GM18511 (cell line): ENCODE data around the gene TRRAP.

Experiments used
- ATAC-seq: cut with Tn5 transposase; IDR thresholded peaks from one replicate; pipeline ENCODE4 v1.9.1; 2021; ENCODE audit warnings: mild to moderate bottlenecking, moderate library complexity; ENCODE audit not compliant: unreplicated experiment

The TRRAP gene

DNA sequence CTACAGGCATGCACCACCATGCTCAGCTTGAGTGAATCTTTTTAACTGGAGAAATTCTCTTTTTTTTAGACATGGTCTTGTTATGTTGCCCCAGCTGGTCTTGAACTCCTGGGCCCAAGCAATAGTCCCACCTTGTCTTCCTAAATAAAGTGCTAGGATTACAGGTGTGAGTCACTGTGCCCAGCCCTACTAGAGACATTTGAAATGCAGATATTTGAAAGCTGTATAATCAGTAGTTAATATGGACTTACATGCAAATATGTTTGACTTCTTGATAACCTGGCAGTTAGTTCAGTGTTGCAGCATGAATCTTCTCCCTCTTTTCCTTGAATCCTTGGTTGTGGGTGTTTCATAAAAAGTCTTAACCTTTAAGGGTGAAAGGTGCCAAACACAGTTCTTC lies 8.7 kb downstream of the TRRAP start:
- no peak for ATAC-seq

DNA sequence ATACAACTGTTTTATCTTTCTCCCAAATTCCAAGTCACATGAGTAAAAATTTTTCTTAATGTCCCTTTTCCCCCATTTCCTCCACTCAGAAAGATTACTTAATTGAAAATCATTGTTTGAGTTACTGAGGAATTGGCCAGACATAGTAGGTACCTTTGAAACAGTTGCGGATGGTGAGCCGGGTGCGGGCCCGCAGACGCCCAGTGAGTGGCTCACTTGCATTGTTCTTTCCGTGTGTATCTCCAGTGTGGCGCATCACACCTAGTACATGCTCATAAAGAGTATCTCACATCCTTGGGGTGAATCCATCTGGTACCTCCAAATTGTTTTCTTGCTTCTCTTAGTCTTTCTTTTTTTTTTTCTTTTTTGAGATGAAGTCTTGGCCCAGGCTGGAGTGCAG lies 14.3 kb downstream of the TRRAP start:
- no peak for ATAC-seq

DNA sequence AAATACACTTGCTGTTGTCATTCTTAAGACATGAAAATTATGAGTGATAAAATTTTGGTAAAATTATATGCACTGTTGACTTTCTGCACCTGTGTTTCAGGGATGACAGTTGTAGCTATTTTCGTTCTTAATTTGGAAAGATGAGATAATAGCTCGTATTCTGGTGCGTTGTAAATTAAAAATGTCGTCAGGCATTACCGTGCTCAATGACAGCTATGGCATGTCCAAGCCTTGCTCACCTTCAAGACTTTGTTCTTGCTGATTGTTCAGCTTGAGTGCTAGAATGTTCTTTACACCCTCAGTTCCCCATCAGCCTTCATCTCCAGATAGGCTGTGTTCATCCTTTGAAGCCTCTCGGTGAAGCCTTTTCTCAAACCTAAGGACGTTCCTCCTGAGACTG lies 21.5 kb downstream of the TRRAP start:
- no peak for ATAC-seq

DNA sequence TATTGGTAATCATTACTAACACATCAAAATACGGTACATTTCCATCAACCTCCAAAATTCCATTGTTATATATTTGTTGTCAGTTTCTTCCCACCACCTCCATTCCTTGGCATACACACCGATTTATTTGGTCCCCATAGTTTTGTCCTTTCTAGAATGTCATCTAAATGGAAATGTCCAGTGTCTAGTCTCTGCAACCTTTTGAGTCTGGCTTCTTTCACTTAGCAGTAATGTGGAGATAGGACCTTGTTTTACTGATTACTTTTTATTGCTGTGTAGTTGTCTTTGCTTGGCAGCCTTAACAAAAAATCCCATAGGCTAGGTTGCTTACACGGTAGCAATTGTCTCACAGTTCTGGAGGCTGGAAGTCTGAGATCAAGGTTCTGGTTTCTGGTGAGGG lies 22.5 kb downstream of the TRRAP start:
- ATAC-seq: no peak

DNA sequence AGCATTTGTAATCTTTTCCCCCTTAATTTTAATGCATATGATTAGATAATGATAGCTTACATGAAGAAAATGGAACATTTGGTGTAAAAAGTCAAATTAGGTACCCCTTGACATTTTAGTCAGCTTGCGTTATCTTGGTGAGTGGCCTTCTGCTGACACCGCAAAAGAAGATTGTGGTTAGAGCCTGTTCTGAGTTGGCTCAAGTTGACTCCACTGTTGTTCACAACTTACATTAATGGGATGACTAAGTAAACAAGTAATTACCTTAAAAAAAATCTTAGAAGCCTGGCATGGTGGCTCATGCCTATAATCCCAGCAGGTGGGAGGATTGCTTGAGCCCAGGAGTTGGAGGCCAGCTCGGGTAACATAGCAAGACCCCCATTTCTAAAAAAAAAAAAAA lies 24.2 kb downstream of the TRRAP start:
- ATAC-seq: no peak

DNA sequence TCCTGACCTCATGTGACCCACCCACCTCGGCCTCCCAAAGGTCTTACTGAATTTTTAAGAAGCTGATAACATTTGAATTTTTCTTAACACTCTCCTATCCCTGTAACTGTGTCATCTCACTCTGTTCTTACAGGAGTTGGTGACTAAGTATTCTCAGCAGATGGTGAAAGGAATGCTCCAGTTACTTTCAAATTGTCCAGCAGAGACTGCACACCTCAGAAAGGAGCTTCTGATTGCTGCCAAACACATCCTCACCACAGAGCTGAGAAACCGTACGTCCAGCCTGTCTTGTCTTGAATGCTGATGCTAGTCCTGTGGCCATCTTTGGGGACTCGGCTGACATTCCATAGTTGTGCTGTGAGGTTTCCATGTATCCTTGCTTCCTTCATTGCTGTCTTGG lies 24.9 kb downstream of the TRRAP start:
- no peak for ATAC-seq

DNA sequence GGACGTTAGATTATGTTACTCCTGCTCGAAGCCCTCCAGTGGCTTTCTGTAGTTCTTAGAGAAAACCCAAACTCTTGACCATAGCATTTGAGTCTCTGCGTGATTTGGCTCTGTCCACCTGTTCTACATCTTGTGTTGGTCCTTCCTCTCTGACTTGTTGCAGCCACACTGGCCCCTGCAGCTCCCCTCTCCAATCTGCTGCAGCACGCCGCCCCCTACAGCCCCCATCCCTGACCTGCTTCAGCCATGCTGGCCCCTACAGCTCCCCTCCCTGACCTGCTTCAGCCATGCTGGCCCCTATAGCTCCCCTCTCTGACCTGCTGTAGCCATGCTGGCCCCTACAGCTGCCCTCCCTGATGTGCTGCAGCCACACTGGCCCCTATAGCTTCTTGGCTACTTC lies 29.2 kb downstream of the TRRAP start:
- ATAC-seq: no peak

DNA sequence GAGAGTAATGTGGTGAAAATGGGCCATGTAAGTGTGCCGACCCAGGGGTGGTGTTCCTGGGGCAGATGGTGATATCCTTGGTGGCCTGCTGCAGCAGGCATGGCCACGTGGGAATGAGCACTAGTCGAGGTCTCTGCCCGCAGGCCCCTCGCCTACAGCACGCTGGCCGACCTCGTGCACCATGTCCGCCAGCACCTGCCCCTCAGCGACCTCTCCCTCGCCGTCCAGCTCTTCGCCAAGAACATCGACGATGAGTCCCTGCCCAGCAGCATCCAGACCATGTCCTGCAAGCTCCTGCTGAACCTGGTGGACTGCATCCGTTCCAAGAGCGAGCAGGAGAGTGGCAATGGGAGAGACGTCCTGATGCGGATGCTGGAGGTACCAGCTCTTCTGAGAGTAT lies 30.3 kb downstream of the TRRAP start:
- no peak for ATAC-seq

DNA sequence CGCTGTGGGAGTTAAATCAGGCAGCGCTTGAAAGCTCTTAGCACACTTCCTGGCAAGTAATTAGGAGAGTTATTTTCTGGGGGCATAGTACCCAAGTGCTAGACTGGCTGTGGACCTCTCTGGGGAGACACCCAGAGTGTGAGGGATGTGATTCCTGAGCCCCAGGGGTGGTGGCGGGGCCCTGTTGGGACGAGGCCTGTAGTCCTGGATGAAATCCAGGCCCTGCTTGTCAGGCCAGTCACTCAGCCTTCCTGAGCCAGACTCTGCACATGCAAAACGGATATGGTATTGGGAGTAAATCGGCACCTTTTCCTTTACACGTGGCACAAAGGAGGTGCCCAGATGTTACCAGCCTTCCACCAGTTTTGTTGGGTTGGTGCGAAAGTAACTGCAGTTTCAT lies 31.2 kb downstream of the TRRAP start:
- no peak for ATAC-seq

DNA sequence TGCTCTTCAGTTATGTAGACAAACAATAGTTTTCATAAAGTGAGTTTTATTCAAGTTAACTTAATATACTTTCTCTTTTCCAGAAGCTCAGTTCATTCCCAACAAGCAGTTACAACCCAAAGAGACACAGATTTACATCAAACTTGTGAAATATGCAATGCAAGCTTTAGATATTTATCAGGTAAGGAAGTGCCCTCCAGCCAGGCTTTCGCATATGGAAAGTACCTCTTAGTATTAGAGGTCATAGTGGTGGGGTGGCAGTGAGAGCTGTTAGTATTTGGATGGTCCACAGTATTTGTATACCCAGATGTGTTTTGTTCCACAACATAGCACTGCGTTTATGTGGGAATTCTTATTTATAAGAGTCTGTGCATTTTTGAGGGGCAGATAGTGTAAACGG lies 32.1 kb downstream of the TRRAP start:
- no peak for ATAC-seq

DNA sequence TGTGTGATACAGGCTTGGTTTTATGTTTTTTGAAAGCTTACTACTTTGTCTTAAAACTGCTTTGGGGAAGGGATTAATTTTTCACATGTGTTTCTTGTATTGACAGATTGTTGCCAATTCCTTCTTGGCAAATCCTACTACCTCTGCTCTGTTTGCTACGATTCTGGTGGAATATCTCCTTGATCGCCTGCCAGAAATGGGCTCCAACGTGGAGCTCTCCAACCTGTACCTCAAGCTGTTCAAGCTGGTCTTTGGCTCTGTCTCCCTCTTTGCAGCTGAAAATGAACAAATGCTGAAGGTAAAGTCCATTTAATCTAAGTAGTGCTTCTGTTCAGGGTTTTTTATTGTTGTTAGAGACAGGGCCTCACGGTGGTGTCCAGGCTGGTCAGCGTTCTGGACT lies 33.6 kb downstream of the TRRAP start:
- ATAC-seq: no peak

DNA sequence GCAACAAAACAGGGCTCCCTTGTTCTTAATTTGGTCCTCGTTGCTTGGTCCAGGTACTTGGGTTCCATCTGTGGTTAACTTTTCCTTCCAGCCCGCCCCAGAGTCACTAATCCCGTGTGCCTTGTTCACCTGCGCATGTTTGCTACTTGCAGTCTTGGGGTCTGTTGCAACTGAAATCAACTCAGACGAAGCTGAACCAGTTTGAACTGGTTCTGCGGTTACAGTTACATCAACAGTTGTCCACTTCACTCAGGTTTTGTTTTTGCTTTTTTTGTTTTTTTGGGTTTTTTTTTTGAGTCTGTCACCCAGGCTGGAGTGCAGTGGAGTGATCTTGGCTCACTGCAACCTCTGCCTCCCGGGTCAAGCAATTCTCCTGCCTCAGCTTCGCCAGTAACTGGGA lies 34.7 kb downstream of the TRRAP start:
- no peak for ATAC-seq

DNA sequence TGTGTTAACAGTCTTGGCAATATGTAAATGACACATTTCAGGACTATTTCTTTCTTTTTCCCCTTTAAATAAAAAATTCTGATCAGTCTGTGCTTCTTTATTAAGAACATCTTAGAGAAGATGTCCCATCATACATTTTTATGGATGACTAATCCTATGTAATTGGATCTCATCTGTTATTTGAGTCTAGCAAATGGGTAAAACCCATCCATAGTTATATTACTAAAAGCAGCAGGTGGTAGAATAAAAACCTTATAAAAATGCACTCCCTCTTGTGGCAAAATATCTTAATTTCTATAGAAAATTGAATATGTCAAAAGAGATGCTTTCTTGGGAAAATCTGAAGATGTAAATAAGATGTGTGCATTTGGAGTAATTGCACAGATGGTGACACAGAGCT lies 35.3 kb downstream of the TRRAP start:
- ATAC-seq: no peak

DNA sequence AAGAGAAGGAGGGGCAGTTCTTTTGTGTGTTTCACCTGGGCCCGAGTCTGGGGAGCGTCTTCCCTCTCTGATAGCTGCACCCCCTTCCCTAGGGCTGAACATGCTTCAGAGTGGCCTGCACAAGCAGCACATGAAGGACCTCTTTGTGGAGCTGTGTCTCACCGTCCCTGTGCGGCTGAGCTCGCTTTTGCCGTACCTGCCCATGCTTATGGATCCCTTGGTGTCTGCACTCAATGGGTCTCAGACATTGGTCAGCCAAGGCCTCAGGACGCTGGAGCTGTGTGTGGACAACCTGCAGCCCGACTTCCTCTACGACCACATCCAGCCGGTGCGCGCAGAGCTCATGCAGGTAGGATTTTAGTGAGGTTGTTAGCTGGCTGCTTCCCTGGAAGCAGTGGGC lies 39.0 kb downstream of the TRRAP start:
- no peak for ATAC-seq

DNA sequence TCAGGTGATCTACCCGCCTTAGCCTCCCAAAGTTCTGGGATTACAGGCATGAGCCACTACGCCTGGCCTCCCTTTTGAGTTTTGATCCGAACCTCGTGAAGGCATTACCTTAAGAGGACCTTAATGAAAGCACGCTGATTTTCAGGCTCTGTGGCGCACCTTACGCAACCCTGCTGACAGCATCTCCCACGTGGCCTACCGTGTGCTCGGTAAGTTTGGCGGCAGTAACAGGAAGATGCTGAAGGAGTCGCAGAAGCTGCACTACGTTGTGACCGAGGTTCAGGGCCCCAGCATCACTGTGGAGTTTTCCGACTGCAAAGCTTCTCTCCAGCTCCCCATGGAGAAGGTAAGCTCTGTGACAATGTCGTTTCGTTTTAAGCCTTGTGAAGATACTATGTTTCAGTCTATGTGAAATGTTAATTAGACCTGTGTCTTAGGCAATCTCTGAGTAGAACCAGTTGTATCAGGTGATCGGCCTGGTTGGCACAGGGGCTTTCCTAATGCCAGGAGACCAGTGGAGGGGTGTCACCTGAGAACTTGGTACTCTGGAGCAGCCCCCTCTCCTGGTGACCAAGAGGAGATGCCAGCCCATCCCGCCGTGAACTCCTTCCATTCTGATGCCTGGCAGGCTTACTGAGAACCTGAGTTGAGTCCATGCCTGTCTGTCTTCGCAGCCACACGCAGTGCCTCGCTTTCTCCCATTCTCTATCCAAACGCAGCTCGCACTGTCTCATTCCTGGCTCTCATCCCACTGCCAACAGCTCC lies 43.5 kb downstream of the TRRAP start:
- no peak for ATAC-seq

DNA sequence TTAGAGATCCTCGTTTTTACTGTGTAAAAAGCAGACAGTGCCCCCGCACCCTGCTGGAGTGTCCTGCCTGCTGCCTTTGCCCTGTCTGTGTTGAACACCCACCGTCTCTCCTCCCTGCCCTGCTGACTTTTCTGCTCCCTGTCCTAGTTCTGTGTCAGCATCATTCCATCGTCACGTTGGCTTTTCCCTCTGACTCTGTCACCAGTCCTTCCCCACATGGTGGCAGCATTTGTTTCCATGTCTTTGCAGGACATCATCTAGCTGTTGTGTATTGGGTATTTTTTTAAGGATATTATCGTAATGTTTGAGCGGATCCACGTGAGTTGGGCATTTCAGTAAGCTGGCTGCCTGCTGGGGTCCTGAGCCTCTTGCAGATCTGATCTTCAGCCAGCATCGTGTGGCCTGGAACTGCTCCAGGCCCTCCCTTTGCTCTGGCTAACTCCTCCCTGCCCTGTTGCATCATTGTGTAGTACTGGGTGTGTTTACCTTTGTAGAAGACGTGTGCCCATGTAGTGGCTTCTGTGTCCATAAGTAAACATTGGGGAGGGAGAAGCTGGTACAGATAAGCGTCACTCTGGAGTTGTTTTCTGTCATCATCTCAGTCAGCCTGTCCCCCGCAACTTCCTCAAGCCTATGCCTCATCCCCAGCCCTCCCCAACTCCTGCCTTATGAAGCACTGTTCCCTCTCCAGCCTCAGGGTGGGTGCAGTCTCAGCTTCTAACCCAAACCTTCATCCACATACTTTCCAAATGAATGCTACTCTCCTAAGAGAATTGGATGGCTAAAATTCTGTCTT lies 44.3 kb downstream of the TRRAP start:
- no peak for ATAC-seq

DNA sequence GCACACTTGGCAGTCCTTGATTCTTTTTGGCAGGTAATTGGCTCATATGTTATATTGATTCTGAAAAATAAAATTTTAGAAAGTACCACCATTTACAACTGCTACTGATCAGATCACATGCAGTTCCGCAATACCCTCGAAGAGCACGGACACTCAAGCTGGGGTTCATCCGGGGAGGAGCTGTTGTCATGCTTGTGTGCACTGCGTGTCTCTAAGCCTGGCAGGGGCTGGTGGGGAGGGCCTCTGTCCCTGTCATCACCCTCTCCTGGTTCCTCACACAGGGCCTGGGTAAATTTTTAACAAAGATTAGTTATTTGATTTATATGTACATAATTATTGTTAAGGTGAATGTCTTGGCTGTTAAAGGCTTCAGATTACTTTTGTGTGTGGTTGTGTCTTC lies 45.2 kb downstream of the TRRAP start:
- ATAC-seq: no peak

DNA sequence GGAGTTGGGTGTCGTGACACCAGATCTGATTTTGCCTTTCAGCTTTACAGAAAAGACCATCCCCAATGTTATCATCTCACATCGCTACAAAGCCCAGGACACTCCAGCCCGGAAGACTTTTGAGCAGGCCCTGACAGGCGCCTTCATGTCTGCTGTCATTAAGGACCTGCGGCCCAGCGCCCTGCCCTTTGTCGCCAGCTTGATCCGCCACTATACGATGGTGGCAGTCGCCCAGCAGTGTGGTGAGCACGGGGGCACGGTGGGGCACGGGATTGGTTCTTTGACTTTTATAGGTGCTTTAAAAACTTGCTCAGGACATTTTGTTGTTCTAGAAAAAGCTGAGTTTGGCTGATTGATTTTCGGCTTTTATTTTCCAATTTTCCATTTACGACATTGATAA lies 48.8 kb downstream of the TRRAP start:
- no peak for ATAC-seq

DNA sequence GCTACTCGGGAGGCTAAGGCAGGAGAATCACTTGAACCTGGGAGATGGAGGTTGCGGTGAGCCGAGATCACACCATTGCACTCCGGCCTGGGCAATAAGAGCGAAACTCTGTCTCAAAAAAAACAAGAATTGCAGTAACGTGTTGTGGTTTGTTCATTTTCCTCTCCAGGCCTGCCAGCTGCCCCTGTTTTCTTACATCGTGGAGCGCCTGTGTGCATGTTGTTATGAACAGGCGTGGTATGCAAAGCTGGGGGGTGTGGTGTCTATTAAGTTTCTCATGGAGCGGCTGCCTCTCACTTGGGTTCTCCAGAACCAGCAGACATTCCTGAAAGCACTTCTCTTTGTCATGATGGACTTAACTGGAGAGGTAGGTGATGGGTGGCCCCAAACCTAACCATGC lies 52.1 kb downstream of the TRRAP start:
- ATAC-seq: no peak

DNA sequence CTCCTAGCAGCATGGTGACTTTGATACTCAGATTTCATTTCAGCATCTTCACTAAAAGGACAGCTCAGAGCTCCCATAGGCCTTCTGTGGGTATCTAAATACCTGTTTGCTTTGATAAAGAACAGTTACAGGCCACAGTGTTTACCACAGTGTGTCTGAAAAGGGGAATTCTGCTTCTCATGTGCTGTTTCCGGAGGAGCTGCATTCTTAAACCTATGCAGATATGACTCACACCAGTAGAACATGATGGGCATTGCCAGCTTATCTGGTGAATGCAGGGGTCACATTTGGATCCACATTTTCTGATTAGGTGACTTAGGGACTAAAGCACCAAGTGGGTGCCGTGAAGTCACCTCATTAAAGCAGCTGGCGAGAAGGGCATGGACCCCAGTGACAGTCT lies 52.6 kb downstream of the TRRAP start:
- ATAC-seq: no peak

DNA sequence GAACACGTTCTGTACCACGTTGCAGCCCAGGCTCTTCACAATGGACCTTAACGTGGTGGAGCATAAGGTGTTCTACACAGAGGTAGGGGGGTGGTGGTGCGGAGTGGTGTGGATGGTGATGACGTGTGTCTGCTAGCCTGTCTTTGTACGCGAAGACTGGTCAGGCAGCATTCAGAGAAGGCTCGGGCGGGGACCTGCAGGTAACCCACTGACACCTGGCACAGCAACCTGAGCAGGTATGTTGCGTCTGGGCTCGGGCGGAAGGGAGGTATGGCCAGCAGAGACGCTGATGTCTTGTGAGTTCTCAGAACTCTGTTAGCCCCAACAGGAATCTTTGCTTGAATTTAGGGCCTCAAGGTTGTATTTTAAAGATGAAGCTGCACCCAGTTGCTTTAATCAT lies 55.0 kb downstream of the TRRAP start:
- ATAC-seq: no peak

DNA sequence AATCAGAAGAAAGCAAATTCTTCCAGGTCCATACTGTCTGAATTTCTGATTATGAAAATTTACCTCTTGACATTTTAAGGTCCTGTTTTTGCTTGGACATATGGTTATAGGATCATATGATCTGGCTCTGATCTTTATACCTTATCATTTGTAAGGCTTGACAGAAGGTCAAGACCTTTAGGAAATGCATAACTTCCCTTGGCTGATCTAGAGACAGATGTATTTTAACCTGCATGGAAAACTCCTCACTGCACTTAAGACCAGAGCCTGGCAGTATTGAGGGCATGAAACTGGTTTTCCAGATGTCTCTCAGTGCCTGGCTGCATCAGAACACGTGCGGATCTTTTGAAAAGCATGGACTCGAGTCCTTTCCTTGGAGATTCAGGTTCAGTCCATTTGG lies 55.9 kb downstream of the TRRAP start:
- no peak for ATAC-seq

DNA sequence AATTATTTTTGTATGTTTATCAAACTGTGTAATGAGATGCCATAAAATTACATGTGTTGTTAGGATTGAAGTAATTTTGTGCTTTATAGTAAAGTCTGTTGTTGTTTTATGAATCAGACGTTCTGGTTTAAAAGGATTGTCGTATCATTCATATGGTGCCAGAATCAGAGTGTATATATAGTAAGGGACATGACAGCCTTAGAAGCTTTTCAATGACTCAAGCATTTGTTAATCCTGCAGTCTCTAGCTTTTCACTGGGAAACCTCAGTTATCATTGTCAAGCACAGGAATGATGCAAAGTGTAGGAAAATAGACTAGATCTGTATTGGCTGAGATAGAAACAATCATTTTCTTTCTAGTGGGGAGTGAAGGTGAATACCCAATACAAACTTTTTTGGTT lies 57.5 kb downstream of the TRRAP start:
- no peak for ATAC-seq
